CMK (cell line): ENCODE measurements around the gene DLK1.

Experiments
- DNase-seq: peaks from one replicate; pipeline ENCODE4 v3.0.0-alpha.2; 2010; ENCODE audit warnings: low read depth

Gene DLK1

DNA sequence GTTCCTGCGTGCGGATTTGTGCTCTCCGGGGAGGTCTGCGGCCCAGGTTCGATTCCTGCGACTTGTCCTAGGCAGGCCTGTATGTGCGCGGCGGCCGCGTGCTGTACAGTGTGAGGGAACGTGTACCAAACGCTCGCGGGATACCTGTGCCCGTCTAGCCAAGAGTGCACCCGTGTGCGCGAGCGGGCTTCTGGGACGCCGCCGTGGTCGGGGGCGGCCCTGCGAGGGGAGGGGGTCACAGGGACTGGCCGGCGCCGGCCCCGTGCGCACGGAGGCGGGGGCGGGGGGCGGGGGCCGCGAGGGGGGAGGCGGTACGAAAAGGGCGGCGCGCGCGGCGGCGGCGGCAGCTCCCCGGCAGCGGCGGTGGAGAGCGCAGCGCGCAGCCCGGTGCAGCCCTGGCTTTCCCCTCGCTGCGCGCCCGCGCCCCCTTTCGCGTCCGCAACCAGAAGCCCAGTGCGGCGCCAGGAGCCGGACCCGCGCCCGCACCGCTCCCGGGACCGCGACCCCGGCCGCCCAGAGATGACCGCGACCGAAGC, at the start of gene DLK1:
DLK1 (plus strand) TSS at position 343 of the 536 bp plus-strand sequence; CDS start at position 520, 177 bp downstream.
- DNase-seq, result no peak

- DNase-seq, result no peak
Observed at GRCh38 chr14:100677152-100677551, 49.5 kb upstream of the DLK1 start.

- peak; percentile 94 for DNase-seq
Observed at GRCh38 chr14:100677554-100678468, 48.9 kb upstream of the DLK1 start.

DNA sequence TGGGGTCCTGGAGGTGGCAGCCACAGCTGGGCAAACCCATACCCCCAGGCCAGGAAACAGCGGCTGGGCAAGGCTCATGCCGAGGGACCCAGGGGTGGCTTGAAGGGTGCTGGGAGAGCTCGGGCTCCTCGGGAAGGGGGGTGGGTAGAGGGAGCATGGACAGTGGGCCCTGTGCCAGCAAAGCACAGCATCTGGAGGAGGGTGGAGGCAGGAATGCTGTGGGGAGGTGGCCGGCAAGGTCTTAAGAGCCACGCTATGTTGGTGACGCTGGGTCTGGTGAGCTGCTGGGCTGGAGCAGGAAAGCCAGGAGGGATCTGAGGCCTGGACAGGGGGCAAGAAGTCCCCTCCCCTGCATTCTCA, 48.2 kb upstream of the DLK1 start:
- no peak for DNase-seq

GRCh38 chr14:100679153-100679552, 47.5 kb upstream of the DLK1 start:
- no peak for DNase-seq

GRCh38 chr14:100679707-100680438, 46.8 kb upstream of the DLK1 start:
- DNase-seq, result no peak

GRCh38 chr14:100680439-100681051, 46.1 kb upstream of the DLK1 start:
- peak; percentile 97 for DNase-seq

GRCh38 chr14:100681111-100681510, 45.6 kb upstream of the DLK1 start:
- no peak for DNase-seq

DNA sequence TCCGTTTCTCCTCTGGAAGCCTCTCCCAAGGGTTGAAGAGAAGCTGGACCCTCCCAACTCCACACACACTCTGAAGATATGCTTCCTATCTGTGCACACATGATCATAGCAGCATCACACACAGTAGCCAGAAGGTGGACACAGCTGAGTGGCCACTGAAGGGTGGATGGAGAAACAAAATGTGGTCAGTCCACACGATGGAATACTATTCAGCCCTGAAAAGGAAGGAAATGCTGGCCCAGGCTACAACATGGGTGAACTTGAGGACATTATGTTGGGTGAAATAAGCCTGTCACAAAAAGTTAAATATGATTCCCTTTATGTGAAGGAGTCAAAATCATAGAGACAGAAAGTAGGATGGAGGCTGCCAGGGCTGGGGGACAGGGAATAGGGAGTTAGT, 43.9 kb upstream of the DLK1 start:
- DNase-seq, result no peak

DNA sequence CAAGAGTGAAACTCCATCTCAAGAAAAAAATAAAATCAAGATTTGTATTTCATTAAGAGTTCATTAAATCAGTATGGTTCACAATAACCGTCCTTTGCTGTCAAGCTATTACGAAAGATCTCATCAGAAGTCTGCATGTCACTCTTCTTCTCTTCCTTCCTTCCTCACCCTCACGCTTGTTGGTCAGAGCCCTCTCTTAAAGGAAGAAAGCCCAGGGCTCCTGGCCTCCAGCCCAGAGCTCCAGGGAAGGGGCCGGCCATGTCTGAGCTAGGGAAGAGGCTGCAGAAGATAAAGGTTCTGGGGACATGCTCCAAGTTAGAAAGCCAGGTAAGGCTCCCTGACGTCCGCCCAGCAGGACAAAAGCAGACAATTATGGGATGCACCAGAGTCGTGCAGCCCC, 43.1 kb upstream of the DLK1 start:
- no peak for DNase-seq

DNA sequence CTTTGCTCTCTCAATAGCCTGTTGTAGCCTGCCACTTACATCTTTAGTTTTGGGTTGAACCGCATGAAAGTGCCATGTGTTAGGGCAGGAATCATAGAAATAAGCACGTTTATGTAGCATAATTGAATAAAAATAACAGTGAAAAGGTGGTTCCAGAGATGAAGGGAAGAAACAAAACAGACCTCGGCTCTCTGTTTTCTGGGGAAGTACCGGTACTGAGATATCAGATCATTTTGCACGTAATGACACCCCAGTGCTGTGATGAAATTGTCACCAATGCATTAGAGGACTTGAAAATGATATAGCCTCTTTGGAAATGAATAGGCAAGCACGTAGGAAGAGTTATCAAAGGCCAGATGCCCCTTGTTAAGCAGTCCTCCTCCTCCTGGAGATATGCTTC, 42.5 kb upstream of the DLK1 start:
- DNase-seq, result no peak

DNA sequence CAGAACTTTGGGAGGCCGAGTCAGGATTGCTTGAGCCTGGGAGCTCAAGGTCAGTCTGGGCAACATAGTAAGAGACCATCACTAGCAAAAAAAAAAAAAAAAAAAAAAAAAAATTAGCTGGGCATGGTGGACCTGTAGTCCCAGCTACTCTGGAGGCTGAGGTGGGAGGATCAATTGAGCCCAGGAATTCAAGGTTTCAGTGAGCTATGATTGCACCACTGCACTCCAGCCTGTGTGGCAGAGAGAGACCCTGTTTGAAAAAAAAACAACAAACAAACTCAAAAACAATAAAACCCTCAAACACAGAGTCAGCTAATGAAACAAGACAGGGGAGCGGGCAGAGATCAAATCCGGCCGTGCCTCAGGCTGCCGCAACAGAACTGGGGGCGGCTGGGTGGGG, 41.7 kb upstream of the DLK1 start:
- DNase-seq, result no peak

DNA sequence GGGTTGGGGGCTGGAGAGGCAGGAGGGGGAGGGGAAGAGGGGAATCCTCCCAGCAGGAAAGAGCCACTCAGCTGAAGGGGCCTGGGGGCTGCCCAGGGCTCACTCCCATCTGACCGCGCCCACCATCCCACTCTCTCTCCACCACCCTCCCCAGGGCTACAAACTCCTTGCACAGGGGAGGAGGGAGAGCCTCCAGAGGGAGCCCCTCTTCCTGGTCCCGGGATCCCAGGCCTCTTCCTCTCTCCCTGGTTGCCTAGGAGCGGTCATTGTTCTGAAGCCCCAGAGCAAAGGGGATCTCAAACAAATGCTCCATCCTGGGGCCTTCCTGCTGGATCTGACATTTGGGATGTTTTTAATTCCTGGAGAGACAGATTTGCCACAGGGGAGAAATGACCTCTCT, 39.8 kb upstream of the DLK1 start:
- no peak for DNase-seq

DNA sequence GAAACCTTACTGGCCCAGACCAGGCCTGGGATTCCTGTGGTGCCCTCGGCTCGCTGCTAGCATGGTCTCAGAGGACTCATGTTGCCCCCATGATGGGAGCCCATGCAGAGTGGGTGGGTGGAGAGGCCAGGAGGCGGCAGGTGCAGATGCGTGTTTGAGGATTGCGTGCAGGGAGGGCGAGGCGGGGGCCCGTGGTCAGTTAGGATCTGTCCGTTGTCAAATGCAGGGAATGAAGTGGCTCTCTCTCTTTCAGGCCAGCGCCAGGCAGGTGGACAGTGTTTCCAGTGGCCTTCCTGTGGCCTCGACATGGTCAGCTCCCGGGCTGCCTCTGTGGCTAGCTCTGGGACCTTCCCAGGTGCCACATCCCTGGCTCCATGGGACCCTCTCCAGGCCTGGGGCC, 39.3 kb upstream of the DLK1 start:
- no peak for DNase-seq

DNA sequence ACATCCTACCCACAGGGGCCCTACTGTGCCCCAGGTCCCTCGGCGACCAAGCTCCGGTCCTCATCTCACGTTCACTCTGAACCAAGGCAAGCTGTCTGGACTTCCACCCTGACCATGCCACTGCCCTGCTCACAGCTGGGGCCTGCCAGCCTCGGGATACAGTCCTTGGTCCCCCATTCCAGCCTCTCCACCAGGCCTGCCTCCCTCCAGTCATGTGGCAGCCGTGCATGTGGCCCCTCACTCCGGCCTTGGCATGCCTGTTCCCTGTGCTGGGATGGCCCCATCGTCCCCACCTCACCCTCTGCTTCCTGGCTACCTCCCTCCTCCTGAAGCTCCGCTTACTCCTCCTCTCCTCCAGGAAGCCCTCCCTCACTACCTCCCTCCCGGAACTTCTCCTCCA, 38.6 kb upstream of the DLK1 start:
- DNase-seq, result no peak

DNA sequence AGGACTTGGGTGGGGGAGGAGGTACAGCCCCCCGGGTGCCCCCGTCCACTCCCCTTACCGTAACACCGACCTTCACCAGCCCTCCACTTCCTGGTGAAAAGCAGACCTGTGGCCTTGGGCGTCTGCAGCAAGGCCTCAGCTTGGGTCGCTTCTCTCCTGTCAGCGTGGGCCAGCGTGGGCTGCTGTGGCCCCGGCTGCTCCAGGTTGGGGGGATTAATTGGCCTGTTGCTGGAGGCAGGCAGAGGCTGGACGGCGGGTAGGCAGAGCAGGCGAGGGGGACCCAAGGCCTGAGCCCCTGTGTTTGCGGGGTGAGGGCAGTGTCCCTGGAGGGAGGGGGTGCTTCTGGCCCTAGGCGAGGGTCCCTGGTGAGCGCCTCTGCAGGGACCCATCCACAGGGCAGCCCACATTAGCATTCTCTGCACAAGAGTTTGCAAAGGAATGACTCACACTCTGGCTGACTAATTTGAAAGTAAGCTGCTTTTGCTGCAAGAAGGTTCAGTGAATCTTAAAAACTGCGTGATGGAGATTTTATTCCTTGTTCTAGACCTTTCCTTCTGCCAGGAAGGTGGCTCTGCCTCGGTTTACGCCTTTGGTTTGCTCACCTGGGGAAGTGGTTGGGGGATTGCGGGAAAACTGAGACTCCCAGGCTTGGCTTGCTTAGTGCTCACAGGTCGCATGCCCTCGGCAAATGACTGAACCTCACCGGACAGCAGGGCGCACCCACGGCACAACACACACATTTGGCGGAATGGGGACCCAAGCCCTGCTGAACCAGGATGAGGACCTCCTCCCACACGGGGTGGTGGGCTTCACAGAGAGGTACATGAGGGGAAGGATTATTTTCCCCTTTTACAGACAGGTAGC, 37.9 kb upstream of the DLK1 start:
- DNase-seq, result no peak

GRCh38 chr14:100690672-100691071, 36.0 kb upstream of the DLK1 start:
- DNase-seq, result no peak

DNA sequence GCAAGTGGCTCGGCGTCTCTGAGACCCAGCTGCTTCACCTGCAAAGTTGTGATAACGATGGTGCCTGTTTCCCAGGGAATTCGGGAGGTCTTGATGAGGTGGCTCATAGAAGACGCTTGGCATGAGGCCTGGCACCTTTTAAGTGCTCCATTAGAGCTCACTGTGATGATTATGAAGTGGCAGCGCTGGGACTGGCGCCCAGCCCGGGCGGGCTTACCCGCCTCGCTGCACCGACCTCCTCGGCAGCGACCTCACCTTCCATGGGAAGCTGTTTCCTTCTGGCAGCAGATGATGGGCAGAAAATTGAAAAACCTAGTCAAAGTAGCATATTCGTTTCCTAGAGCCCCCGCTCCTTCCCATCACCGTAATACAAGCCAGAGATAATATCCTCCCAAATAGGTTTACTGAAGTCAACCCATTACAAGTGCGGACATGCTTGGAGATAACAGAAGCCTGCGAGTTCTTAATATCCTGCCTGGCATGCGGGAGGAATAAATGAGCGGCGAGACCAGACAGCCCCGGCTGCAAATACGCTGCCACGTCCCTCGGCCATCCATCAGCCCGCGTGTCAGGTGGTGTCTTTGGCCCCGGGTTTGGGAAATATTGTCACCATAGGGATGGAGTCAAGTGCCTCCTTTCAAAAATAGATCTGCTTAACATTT, 35.2 kb upstream of the DLK1 start:
- DNase-seq, result no peak

DNA sequence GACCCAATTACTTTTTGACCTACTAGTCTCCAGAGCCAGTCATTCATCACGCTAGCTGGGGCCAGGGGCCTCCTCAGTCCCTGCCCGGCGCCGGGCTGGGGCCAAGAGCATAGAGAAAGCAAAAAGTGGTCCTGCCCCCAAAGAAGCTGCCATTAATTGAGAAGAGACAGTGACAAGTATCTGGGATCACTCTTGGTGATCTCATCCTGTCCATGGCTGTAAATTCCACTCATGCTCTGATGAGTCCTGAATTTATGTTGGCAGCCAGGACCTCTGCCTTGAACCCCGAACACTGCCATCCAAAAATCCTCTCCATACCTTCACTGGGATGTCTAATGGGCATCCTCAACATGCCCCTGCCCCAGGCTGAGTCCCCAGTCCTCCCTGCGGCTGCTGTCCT, 34.4 kb upstream of the DLK1 start:
- no peak for DNase-seq

DNA sequence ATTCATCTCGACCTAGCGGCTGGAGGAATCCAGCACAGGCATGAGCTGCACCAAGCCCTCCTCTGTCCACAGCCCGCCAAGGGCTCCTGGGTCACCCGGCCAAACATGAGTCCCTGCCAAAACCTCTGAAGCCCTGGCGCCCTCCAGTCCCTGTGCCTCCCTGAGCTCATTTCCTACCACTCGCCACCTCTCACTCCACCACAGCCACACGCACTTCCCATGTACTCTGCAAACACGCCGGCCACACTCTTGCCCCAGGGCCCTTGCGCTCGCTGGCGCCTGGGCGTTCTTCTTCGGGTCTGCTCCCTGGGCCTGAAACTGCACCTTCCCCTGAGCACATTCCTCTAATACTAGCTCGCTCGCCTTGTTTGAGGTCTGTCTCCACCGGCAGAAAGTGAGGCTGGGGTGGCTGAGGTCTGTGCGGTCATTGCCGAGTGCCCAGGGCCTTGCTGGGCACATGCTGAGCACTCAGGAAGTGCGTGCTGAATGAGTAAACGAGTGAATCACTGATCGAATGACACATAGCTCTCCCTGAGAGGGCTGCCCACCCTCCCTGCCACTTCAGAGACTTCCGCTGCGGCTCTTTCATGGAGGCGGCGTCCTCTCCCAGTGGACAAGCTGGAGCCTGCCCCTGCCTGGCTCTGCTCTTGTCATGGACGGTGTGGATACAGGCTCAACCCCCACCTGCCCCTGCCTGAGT, 33.7 kb upstream of the DLK1 start:
- DNase-seq, result no peak
